Fibroblast of villous mesenchyme (primary cell): ENCODE data around the gene DLX5. TPM values are rescaled to one million over a fixed set of nuclear protein-coding genes. Genes with fewer than 3 reads are reported as not detected.

ENCODE experiments used
- DNase-seq: peaks from one replicate; pipeline ENCODE4 v3.0.0-alpha.2; 2010; ENCODE audit warnings: low read depth
- H3K4me3 ChIP-seq: 2 replicates; pipeline ENCODE4 v1.5.1; 2011; ENCODE audit warnings: low read depth, mild to moderate bottlenecking, low read length
- total RNA-seq: library from RNA; depleted of rRNA; stranded (reverse); fragments of >200 nt; gene quantifications from 2 replicates; pipeline ENCODE4 v1.2.3, GENCODE V29; 2012
- TF ChIP-seq, protein P1 (sequence below): IDR thresholded peaks from 2 replicates; pipeline ENCODE4 v1.5.1; 2012; ENCODE audit warnings: low read depth, mild to moderate bottlenecking, low read length; ENCODE audit not compliant: insufficient read depth

DLX5 gene
- total RNA-seq, 1 donor, result not detected

DNA sequence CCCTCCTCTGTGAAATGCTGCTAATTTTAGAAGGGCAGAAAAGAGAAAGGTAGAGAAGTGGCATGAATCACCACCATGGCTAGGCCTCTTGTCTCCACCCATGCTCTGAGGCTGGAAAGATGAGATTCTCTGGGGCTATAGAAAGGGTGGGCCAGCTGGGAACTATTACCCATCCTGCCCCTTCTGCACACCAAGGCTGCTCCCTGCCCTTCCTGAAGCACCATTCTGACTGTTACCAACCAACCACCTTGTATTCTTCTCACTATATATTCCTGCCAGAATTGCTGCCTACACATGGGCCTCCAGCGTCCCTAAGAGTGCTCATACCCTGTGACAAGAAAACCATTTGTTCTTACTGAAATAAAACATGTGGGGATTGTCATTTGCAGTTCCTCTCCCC is 30.7 kb downstream of the DLX5 start:
- H3K4me3 ChIP-seq, result no peak overlapping the region
- DNase-seq, result no peak
- TF ChIP-seq, protein P1, sequence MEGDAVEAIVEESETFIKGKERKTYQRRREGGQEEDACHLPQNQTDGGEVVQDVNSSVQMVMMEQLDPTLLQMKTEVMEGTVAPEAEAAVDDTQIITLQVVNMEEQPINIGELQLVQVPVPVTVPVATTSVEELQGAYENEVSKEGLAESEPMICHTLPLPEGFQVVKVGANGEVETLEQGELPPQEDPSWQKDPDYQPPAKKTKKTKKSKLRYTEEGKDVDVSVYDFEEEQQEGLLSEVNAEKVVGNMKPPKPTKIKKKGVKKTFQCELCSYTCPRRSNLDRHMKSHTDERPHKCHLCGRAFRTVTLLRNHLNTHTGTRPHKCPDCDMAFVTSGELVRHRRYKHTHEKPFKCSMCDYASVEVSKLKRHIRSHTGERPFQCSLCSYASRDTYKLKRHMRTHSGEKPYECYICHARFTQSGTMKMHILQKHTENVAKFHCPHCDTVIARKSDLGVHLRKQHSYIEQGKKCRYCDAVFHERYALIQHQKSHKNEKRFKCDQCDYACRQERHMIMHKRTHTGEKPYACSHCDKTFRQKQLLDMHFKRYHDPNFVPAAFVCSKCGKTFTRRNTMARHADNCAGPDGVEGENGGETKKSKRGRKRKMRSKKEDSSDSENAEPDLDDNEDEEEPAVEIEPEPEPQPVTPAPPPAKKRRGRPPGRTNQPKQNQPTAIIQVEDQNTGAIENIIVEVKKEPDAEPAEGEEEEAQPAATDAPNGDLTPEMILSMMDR, result no peak

DNA sequence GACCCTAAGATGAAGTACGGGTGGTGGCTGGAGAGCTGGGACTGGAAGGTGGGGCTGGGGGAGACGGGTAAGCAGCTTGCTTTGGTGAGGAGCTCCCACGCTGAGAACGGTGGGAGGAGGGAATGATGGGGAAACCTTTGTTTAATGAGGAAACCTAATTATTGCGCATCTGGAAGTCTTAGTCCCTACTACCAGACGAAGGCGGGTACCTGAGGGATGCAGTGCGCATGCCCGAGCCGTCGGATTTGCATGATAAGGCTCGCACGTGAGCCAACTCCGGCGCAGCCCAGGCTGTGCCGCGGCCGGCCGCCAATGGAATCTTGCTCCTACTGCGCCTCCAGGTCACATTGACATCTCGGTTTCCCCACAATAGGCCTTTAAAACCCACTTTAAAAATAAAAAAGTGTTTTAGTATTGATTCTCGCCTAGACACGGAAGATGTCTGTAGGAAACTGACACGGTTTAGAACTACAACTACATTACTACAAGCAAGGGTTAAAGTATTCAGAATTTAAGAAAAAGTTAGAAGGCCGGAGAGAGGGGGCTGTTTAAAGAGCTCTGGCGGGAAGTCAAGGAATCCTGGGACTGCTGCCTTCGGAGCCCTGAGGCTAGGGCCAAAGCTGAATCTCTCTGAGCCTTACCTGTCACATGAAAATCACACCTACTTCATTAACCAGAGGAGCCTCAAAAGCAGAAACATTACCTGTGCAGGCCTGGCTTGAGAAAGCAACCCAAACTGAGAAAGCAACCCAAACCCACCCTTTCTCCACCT is 31.4 kb downstream of the DLX5 start:
- no peak for DNase-seq
- H3K4me3 ChIP-seq, result no peak overlapping the region
- TF ChIP-seq, protein P1, result no peak

DNA sequence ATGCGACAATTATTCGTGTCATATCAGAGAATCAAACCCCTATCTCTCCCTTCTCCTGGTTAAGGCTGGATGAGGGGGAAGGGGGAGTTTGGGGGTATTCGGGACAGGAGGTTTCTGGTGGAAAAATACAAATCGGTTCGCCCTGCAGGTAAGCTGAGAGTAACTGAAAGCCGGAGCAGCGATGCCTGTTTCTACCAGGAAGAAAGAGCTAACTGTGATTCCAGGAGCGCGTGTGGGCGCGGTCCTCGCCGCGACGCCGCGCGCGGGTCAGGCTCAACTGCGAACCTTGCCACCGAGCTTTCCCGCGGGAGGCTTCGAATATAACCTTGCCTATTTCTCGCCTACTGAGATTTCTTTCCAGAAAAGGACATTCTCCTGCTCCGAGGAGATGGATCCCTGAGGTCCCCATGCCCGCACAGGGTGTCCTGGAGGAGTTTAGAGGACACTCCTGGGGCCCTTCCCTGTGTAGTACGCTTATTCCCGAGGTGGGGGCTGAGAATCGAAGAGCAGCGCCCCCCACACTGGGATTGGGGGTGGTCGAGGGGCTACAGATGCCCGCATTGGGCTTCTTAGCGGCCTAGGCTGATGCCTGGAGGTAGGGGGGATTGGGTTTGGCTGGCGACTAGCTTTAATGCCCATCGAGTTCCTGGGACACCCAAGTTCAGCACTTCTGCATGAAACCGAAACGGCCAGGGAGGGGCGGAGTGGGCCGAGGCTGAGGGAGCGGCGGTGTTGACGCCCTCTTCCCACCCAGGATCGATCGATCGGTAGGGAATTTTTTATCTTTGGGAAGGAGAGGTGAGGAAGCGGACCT is 32.2 kb downstream of the DLX5 start:
- no peak overlapping the region for H3K4me3 ChIP-seq
- DNase-seq, result no peak
- TF ChIP-seq, protein P1, result no peak

DNA sequence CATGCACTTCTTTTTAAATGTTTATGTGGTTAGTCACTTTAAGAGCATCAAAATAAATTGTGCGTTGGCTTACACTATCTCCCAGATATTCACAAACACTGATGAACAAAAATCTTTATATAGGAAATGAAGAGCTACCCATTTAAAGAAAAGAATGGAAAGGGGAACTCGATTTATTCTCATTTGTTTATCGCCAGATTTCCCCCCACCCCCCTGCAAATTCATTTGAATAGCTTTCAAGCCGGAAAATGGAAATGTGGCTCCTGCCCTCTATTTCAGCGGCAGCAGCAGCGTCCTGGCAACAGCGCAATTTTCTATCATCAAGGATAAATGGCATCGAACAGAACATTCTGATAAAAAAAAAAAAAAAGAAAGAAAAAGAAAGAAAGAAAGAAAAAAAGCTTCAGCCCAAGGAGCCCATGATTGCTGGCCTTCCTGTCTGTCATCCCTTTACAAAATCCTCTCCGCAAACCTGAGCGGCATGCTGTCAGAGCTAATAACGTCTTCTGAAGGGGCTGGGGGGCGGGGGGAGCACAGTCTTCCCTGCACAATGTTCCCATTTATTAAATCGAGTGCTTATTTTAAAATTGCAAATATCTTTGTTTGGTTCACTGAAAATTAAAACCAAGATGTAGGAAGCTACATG is 33.0 kb downstream of the DLX5 start:
- H3K4me3 ChIP-seq, result no peak overlapping the region
- TF ChIP-seq, protein P1, result no peak
- no peak for DNase-seq

DNA sequence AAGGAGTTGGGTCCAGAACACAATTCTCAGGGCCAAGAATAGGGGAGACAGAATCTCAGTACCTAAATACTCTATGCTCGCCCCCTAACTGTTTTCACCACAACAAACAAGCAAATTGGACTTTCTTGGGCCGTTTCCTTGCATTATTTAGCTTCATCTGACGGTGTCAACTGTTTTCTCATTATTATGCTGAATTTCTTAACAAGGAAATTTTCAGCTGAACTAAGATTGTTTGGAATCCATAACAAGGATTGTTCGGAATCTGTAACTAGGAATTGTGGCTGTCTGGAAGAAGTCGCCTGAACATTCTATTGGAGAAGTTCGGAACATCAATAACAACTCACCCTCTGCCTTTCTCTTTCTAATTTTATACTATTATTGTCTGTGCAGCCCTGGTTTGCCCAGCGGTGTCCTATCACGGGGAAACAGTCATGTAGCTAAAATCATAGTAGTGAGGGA is 34.7 kb downstream of the DLX5 start:
- TF ChIP-seq, protein P1, result no peak
- H3K4me3 ChIP-seq, result no peak overlapping the region
- no peak for DNase-seq

DNA sequence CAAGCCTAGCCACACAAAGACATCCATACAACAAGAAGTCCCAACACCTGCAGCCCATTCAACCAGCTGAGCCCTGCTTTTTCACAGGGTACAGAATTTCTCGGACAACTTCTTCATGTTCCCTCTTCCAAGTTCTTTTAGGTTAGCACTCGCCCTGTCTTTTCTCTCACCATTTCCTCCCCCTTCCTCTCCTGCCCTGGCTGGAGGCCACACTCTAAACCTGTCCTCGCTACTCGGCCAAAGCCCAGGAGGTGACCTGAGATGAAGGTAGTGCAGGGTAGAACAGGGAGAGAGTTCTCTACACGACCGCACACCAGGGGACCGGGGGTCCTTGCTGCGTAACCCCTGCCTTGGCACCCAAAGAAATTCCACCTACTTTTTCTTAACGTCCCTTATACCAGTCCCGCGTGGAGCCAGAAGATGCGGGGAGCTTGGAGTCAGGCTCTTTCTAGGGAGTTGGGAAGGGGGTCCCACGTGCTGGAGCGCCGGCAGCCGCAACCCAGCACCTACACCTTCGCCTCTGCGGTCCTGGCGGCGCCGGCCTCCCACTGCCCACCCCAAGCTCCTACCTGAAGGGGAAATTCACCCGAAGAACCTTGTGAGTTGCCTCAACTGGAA is 35.3 kb downstream of the DLX5 start:
- no peak overlapping the region for H3K4me3 ChIP-seq
- DNase-seq, result no peak
- TF ChIP-seq, protein P1, result no peak
